ENCODE results near the gene LRRC32.

Gene LRRC32

GRCh38 chr11:76670485-76671236 lies at the start of gene LRRC32:
TSS of gene LRRC32 (minus strand) at chr11:76670747. CDS start at chr11:76665954, 4,793 bp downstream.
- TF ChIP-seq SNAI2 (CRISPR knock-in tag; IDR thresholded peaks at IDR 0.05) (no peak), ARNTL (CRISPR knock-in tag; IDR thresholded peaks at IDR 0.05; ENCODE audit: borderline replicate concordance, low read depth) (no peak), TSHZ2 (CRISPR knock-in tag; IDR thresholded peaks at IDR 0.05) (no peak), PATZ1 (CRISPR knock-in tag; IDR thresholded peaks at IDR 0.05; ENCODE audit: borderline replicate concordance) (no peak), TCF4 (CRISPR knock-in tag; IDR thresholded peaks at IDR 0.05; ENCODE audit: borderline replicate concordance) (no peak), CSRNP3 (CRISPR knock-in tag; IDR thresholded peaks at IDR 0.05) (no peak), ZFP3 (CRISPR knock-in tag; IDR thresholded peaks at IDR 0.05) (no peak), ZNF565 (CRISPR knock-in tag; conservative IDR thresholded peaks at IDR 0.05; ENCODE audit: low read depth) (no peak), ESRRG (CRISPR knock-in tag; IDR thresholded peaks at IDR 0.05) (no peak), OSR1 (CRISPR knock-in tag; IDR thresholded peaks at IDR 0.05) (no peak), PPARA (CRISPR knock-in tag; IDR thresholded peaks at IDR 0.05; ENCODE audit: borderline replicate concordance) (no peak), RARB (CRISPR knock-in tag; IDR thresholded peaks at IDR 0.05) (no peak), ZFP30 (CRISPR knock-in tag; IDR thresholded peaks at IDR 0.05) (no peak)
- ATAC-seq, result peak; percentile 54

- ATAC-seq, result no peak
- TF ChIP-seq ZNF565 (CRISPR knock-in tag; conservative IDR thresholded peaks at IDR 0.05; ENCODE audit: low read depth) (no peak), CSRNP3 (CRISPR knock-in tag; IDR thresholded peaks at IDR 0.05) (no peak), ISL1 (CRISPR knock-in tag; IDR thresholded peaks at IDR 0.05) (no peak), ESRRG (CRISPR knock-in tag; IDR thresholded peaks at IDR 0.05) (no peak), TSHZ2 (CRISPR knock-in tag; IDR thresholded peaks at IDR 0.05) (no peak), TOX (CRISPR knock-in tag; IDR thresholded peaks at IDR 0.05; ENCODE audit: borderline replicate concordance) (no peak), PATZ1 (CRISPR knock-in tag; IDR thresholded peaks at IDR 0.05; ENCODE audit: borderline replicate concordance) (no peak), SNAI2 (CRISPR knock-in tag; IDR thresholded peaks at IDR 0.05) (no peak), PPARA (CRISPR knock-in tag; IDR thresholded peaks at IDR 0.05; ENCODE audit: borderline replicate concordance) (no peak), RARB (CRISPR knock-in tag; IDR thresholded peaks at IDR 0.05) (no peak), CREB5 (CRISPR knock-in tag; IDR thresholded peaks at IDR 0.05; ENCODE audit: low read depth) (no peak), ARNTL (CRISPR knock-in tag; IDR thresholded peaks at IDR 0.05; ENCODE audit: borderline replicate concordance, low read depth) (no peak), ZFP3 (CRISPR knock-in tag; IDR thresholded peaks at IDR 0.05) (no peak), ZFP30 (CRISPR knock-in tag; IDR thresholded peaks at IDR 0.05) (no peak)
These were observed 49.1 kb upstream of the LRRC32 start for GRCh38 chr11:76719686-76720085.

All from SK-N-SH treated with all-trans-retinoic acid at 6 μM for 48 hours (cell line).